Stimulated activated CD4-positive, alpha-beta T cell treated with anti-CD3 and anti-CD28 coated beads, Interleukin-15, amount 100 ng/mL, for 48 hours (primary cell): Measurements from ENCODE around the gene LCN1.
"Not testable (repeated sequence)": the region's sequence is repeated elsewhere in the genome, so short reads cannot be mapped to it uniquely, and the experiment has no call there.

ENCODE experiments used
- DNase-seq, 2 donors: peaks; one replicate each; pipeline ENCODE4 v3.0.0-alpha.2; 2020; ENCODE audit warnings: low read depth in 2 of 2

Gene LCN1

GRCh38 chr9:135546792-135547617 is 25.8 kb downstream of the LCN1 start:
- DNase-seq: not testable (repeated sequence)

- DNase-seq: no peak
Observed at GRCh38 chr9:135547756-135548736, 26.8 kb downstream of the LCN1 start.

- DNase-seq: not testable (repeated sequence)
Observed at GRCh38 chr9:135549478-135550343, 28.5 kb downstream of the LCN1 start.

- no peak for DNase-seq
Observed at GRCh38 chr9:135550344-135550918, 29.2 kb downstream of the LCN1 start.

GRCh38 chr9:135551031-135551430 is 29.8 kb downstream of the LCN1 start:
- DNase-seq: no peak

- no peak for DNase-seq
Observed at GRCh38 chr9:135551456-135551855, 30.2 kb downstream of the LCN1 start.

- DNase-seq: no peak
Observed at GRCh38 chr9:135552021-135552697, 30.9 kb downstream of the LCN1 start.

- no peak for DNase-seq
Observed at GRCh38 chr9:135552698-135553171, 31.5 kb downstream of the LCN1 start.

GRCh38 chr9:135554718-135555117 is 33.5 kb downstream of the LCN1 start:
- no peak for DNase-seq

- no peak for DNase-seq
Observed at GRCh38 chr9:135555203-135555602, 34.0 kb downstream of the LCN1 start.

GRCh38 chr9:135555910-135556309 is 34.7 kb downstream of the LCN1 start:
- DNase-seq: no peak

GRCh38 chr9:135559606-135560005 is 38.4 kb downstream of the LCN1 start:
- DNase-seq: no peak

GRCh38 chr9:135561391-135562234 is 40.4 kb downstream of the LCN1 start, which contains the start of gene PAEP:
PAEP (plus strand) TSS chr9:135561756.
- DNase-seq: no peak

GRCh38 chr9:135562235-135562745 is 41.0 kb downstream of the LCN1 start:
- DNase-seq: no peak

- DNase-seq: no peak
Observed at GRCh38 chr9:135563039-135563476, 41.8 kb downstream of the LCN1 start.

GRCh38 chr9:135563858-135564257 is 42.6 kb downstream of the LCN1 start:
- no peak for DNase-seq

GRCh38 chr9:135565141-135565628 is 43.9 kb downstream of the LCN1 start:
- no peak for DNase-seq

- no peak for DNase-seq
Observed at GRCh38 chr9:135565636-135566035, 44.4 kb downstream of the LCN1 start.

- DNase-seq: no peak
Observed at GRCh38 chr9:135566552-135566951, 45.3 kb downstream of the LCN1 start.
